H1 (cell line): Measurements from ENCODE around the gene ZNF423. TPM values are rescaled to one million over a fixed set of nuclear protein-coding genes. Genes with fewer than 3 reads are reported as not detected.

Source experiments
- CTBP2 ChIP-seq: IDR thresholded peaks from 2 replicates; pipeline ENCODE4 v1.7.0; 2011; ENCODE audit warnings: borderline replicate concordance, mild to moderate bottlenecking, moderate library complexity, mixed read lengths, low read length; ENCODE audit not compliant: insufficient read depth, insufficient read length
- EZH2 ChIP-seq: fragments of 200-600 bp; sonication (generic); IDR thresholded peaks from 2 replicates; pipeline ENCODE4 v1.7.1; 2012; ENCODE audit warnings: low read depth, mild to moderate bottlenecking, moderate library complexity, low read length, inconsistent platforms; ENCODE audit not compliant: severe bottlenecking
- GTF2F1 ChIP-seq: IDR thresholded peaks from 2 replicates; pipeline ENCODE4 v1.6.1; 2012; ENCODE audit warnings: low read depth, low read length, improper control_type of control experiment, borderline replicate concordance
- SAP30 ChIP-seq: fragments of 300-600 bp; sonication (generic); IDR thresholded peaks from 2 replicates; pipeline ENCODE4 v1.7.1; 2012; ENCODE audit warnings: low read length, moderate library complexity, mild to moderate bottlenecking, inconsistent platforms; ENCODE audit not compliant: insufficient read depth, insufficient replicate concordance
- SP1 ChIP-seq: IDR thresholded peaks from 2 replicates; pipeline ENCODE4 v1.6.1; 2011; ENCODE audit warnings: low read depth, low read length
- SP2 ChIP-seq: IDR thresholded peaks from 2 replicates; pipeline ENCODE4 v1.6.1; 2012; ENCODE audit warnings: mild to moderate bottlenecking, low read length, inconsistent platforms
- TAF7 ChIP-seq: optimal IDR thresholded peaks from 2 replicates; pipeline ENCODE3; 2011; ENCODE audit warnings: low read depth, mild to moderate bottlenecking, inconsistent platforms, low read length, moderate library complexity, borderline replicate concordance
- polyA plus RNA-seq, 7 experiments: library from polyadenylated mRNA; depleted of rRNA in 3 of 7; stranded (reverse) in 5 of 7; unstranded in 2 of 7; fragments of >200 nt in 5 of 7; fragments of 200-250 nt in 2 of 7; gene quantifications; 1 replicate in 5 of 7; 2 replicates in 1 of 7; 4 replicates in 1 of 7; pipeline versions ENCODE4 v1.2.1 to v1.2.3, GENCODE V29; 2011 to 2013; ENCODE audit warnings: missing spikeins in 2 of 7, mixed read lengths in 2 of 7
- total RNA-seq: library from RNA; stranded (reverse); fragmentation: NEBNext Ultra II Directional; extraction: Animal tissue kit (Norgen Biotek cat#: 25700); gene quantifications from 2 replicates; pipeline ENCODE4 v1.2.1, GENCODE V29; 2021

The ZNF423 gene
- total and polyA plus RNA-seq, 2 of the 8 experiments (the other 6 are each of a cell fraction or from before 2014, with no cell fraction given), result 38.2 to 52.3 TPM

GRCh38 chr16:49589544-49590031 is 266.3 kb downstream of the ZNF423 start (continued):
- TF ChIP-seq CTBP2 (no peak), SP1 (no peak), EZH2 (no peak), GTF2F1 (no peak), SAP30 (no peak), SP2 (no peak), TAF7 (no peak)
